SK-N-MC (cell line): Measurements from ENCODE around the gene FCHSD2.

Experiments
- EZH2 ChIP-seq: fragments of 200-600 bp; sonication (generic); IDR thresholded peaks from one replicate; pipeline ENCODE4 v1.6.1; 2017; ENCODE audit warnings: antibody characterized with exemption
- POLR2AphosphoS5 ChIP-seq: IDR thresholded peaks from 2 replicates; pipeline ENCODE4 v1.6.1; 2012; ENCODE audit warnings: mild to moderate bottlenecking, low read depth, low read length, borderline replicate concordance

DNA sequence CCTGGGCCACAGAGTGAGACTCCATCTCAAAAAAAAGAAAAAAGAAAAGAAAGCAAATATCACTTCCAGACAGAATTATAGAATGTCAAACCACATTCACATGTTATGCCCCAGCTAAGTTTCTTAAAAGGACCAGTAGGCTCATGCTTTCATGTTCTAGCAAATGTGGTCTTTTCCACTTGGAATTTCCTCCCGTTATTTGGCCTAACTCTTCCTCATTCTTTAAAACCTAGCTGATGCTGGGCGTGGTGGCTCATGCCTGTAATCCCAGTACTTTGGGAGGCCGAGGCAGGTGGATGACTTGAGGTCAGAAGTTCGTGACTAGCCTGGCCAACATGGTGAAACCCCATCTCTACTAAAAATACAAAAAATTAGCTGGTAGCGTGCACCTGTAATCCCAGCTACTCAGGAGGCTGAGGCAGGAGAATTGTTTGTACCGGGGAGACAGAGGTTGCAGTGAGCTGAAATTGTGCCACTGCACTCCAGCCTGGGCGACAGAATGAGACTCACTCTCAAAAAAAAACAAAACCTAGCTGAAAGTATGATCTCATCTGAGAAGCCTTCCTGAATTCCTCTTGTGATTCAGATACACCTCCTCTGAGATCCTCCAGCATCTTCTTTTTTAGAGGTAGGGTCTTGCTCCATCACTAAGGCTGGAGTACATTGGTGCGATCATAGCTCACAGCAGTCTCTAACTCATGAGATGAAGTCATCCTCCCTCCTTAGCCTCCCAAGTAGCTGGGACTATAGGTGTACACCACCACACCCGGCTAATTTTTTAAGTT is 50.4 kb downstream of the FCHSD2 start:
- TF ChIP-seq POLR2AphosphoS5 (no peak), EZH2 (no peak)
